DMS153 (cell line): ENCODE measurements around the gene MXD1.
"Not testable (repeated sequence)": the region's sequence is repeated elsewhere in the genome, so short reads cannot be mapped to it uniquely, and the experiment has no call there.

Experiments
- DNase-seq: peaks from one replicate; lab custom pipeline; 2025; lab: John Stamatoyannopoulos, UW

Gene MXD1

DNA sequence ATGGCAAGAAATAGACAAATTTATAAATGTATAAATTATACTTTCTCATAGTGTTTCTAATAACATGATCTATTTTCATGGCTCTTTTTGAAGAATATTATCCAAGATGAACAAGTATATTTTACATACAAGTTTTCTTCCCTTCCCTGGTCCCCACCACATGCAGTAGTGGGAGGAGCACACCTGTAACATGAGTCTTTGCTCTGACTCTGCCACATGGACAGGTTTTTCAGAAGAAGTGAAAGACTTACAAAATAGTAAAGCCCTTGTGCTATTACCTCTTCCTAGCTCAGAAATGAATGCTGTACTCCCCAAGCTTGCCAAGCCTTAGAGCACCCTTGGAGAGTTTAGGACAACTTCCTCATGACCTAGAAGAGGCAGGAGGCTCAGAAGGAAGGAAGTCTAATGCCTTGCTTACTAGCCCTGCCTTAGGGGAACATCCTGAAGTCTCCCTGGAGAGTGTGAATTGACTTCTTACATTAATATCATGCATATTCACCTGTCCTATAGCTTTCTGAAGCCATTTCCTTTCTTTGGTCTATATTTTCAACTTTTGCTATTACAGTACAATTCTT, 18.4 kb downstream of the MXD1 start:
- no peak for DNase-seq

DNA sequence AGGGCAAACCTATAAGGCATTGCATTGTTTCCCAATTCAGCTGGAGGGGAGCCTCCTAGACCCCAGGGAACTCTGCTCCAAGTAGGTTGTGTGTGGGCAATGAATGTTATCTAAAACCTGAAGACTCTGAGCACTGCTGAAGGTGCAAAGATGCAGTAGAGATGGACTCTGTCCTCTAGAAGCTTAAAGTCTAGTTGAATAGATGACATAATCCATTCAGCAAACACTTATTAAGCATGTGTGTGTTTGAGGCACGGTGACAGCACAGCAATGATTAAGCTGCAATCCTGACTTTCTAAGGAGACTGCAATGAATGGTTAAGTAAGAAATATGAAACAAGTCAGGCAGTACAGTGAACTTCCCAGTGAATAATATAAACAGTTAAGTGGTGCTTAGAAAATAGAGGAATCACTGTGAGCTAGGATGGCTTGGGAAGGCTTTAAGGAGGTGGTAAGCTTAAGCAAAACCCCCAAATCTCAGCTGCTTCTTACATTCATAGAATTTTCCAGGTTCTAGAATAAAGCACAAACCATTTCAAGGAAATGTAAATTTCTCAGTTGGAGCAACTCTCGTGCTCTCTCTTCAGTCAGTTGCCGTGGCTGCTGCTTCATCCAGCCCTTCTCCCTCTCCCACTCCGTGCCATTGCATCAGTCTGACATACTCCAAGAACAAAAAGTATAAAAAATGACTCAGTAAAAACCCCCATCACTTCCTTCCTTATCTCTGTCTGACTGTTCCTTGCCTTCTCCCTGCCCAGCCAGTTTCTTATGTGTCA, 19.1 kb downstream of the MXD1 start:
- no peak for DNase-seq

DNA sequence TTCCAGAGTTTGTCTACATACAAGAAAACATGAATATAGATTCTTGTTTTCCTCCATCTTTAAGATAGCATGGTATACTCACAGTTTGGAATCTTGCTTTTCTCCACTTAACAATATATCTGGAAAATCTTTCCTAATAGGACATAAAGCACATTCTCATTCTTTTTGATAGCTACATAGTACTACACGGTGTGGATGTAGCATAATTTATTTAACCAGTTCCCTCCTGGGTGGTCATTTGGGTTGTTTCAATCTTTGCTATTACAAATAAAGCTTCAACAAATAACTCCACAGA, 19.7 kb downstream of the MXD1 start:
- DNase-seq, result no peak

DNA sequence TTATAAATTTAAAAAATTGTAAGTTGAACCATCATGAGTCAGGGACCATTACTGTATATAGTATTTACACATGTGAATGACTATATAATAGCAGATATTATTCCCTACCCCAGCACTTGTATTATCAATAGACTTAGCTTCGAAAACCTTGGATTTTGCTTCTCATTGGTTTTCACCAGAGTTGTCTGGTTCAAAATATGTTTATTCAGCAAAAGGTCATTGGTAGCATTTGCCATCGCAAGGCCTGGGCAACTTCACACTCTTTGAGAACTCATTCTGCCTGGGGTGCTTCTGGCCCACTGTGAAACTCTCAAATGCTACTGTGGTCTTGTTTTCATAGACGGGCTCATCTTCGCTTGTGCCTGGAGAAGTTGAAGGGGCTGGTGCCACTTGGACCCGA, 20.1 kb downstream of the MXD1 start:
- no peak for DNase-seq

DNA sequence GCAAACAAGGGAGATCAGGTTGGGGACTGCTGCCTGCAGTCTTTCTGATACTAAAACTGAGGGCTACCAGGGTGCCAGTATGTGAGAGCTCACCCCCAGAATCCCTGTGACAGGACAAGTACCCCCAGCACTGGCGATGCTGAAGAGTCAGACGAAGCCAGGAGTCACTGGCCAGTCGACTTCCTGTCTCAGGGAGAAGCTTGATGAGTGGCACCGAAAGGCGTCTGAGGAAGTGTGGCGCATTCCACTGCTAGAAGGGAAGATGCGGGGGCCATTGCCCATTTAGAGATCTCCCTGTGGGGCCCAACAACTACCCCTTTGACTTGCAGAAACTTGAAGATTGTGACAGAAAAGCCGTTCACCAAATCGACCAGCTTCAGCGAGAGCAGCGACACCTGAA, 22.0 kb downstream of the MXD1 start:
- no peak for DNase-seq

DNA sequence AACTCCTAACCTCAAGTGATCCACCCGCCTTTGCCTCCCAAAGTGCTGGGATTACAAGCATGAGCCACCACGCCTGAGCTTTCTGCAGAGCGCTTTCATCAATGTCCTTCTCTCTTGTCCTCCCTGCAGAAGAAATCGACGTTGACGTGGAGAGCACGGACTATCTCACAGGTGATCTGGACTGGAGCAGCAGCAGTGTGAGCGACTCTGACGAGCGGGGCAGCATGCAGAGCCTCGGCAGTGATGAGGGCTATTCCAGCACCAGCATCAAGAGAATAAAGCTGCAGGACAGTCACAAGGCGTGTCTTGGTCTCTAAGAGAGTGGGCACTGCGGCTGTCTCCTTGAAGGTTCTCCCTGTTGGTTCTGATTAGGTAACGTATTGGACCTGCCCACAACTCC, 23.1 kb downstream of the MXD1 start:
- DNase-seq, result no peak

DNA sequence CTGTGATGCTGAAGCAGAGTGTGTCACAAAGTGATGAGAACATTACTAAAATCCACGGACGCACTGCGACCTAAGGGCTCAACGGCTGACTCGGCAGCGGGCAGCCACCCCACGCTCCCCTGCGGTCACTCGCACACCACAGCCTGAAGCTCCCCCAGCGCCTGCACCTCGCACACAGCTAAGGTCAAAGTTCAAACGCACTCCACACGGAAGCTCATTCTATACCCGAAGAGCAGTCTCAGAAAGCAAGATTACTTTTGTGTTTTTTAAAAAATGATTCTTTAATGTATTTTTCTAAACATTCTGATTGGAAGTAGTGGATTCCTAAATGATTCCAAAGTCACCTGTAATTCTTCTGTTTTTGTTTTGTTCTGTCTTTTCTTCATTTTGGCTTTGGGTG, 24.8 kb downstream of the MXD1 start:
- DNase-seq, result no peak

DNA sequence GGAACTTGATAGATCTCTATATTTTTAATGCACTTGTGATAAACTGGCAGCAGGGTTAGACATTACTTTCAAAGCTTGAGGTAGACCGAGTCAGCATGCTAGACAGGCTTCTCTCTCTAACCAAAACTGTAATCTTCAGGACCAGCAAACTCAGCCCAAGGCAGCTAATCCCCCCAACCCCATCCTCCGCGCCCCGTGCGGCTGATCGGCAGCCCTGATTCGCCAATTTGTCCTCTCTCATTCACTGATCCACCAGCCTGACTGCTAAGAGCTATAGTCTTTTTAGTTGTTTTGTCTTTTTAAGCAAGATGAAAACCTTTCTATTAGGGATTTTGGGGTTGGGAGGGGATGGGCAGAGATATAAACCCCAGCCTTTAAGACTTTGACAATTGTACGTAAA, 25.8 kb downstream of the MXD1 start:
- DNase-seq, result no peak

DNA sequence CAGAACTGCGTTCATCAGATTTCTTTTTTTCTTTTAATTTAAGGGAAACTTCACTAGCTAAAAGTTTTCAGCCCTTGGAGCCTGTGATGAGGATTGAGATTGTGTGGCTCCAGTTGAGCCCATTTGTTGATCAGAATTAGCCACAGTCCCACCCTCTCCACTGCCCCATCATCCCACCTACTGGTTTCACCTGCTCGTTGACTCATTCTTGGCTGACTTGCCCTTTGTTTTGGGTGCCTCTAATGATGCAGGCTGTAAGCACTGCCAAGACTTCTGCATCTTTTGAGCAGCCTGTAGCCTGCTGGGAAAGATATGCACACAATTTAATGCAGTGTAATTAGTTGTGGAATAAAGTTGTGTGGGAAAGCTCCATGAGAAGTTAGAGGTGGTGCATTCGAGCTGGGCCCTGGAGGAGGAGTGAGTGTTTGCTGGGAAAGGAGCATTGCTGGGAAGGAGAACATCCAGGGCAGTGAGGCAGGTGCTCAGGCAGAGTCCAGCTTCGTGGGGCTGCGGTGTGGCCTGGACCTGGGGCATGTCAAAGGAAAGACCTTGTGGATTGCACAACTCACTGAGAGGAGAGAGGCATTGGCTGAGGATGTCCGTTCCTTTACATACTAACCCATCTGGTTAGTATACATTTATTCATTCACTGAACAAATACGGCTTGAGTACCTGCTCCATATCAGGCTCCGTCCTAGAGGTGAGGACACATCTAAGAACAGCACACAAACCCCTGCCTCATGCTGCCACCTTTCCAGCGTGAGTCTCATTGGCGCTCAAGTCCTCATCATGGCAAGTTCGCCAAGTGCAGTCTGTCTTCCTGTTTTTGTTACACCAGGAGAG, 28.3 kb downstream of the MXD1 start:
- DNase-seq, result no peak

DNA sequence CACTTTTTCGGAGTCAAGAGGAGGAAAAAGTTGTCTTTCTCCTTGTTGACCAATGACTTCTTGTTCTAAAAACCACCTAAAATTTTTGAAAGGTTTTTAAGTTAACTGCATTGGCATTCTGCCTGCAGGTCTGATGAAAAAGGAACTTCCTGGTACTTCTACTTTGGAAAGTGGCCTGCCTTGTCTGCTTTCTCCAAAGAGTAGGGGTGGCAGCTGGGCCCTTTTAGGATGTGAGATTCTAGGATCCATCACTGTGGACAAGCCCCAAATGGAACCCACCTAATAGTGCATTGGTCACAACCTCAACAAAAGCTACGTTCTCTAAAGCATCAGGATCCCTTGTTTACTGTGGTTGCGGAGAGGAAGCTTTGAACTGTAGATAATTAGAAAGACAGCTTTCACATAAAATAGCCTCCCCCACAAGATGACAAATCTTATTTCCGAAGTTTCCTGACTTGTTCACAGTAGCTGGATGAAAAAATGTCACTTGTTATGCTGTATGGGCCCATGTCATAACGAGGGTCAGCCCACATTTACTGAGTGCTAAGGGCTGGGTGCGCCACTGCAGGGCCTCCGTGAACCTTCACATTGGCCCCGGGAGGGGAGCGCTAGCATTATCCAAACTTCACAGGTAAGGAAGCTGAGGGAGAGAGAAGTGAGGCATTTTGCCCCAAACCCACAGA, 29.1 kb downstream of the MXD1 start:
- no peak for DNase-seq

DNA sequence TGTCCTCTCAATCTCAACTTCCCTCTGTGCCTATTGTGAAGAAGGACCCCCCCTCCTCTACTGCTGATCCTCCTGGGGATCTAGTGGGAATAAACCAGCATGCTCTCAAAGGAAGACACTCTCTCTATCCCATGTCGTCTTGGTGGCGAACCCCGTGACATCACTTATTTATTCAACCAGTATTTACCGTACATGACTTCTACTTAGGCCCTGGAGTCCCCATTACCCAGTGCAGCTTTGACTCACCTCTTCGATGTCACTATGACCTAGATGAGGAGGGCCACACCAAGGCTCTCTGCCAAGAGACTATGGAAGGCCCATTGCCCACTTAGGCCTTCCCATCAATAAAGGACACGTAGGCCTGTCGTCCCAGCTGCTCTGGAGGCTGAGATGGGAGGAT, 29.8 kb downstream of the MXD1 start:
- no peak for DNase-seq

DNA sequence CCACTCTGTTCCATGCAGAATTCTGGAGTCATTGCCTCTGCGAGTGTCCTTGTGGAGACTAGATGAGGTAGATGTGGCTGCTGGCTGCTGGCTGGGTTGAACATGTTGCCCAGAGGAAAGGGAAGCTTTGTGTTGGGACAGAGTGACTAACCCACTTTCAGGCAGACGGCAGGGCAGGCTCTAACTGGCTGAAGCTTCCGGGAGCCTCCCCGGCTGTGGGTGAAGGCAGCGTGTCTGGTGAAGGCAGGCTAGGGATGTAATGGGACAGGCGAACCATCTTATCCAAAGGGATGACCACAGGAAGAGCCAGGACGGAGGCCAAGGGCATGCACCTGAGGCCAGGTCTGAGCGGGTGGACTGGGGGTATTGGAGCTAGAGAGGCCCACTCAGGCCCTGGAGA, 30.5 kb downstream of the MXD1 start:
- DNase-seq, result no peak

DNA sequence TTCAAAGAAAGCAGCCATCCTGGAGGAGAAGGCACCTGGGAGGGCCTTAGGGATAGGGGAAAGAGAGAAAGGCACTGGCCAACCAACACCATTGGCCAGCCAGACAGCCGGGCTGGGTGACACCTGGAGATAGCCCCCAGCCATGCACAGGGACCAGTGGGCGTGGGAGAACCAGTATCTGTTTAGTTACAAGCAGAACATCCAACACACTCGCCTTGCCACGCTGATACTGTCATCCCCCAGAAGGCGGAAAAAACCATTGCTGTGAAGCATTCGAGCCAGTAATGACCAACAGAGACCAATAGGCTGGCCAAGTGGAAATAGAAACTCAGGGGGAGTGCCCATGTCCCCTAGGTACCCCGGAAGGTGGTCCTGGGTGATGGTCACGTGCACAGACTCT, 31.0 kb downstream of the MXD1 start:
- no peak for DNase-seq

DNA sequence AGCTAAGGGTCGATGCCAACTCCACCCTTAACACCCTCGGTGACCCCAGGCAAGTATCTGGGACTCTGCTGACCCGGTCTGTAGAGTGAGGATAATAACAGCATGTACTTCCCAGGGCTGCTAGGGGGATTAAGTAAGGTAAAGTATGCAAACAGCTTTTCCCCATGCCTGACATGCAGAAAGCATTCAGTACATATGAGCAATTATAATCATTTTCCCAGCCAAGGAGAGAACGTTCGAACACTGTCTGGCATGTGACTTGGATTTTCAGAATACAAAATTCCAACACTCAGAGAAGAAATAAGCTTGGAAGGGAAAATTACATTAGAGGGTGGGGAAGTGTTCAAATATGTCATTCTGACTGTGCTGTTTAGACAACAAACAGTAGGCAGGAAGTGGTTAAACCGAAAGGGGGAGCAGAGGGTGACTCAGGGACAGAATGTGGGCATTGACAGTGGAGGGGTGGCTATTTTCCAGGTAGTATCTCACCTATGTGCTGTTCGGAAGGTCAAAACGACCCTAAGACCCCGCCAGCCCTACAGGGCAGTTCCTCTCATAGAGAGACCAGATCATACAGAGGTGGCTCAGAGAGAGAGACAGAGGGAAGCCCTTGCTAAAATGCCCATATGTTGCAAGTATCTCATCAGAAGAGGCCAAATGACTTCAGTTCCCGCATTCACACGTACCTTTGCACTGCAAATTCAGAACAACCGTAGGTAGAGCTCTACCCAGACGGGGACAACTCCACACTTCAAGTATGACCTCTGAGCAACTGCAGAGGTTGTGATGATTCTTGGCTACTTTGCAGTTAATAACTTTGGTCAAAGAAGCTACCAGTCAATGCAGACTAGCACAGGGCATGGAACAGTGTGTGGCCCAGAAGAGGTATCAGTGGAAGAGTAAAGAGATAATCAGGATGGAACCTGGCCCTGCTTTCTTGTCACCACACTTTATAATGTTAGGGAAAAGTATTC, 31.7 kb downstream of the MXD1 start:
- DNase-seq, result no peak

DNA sequence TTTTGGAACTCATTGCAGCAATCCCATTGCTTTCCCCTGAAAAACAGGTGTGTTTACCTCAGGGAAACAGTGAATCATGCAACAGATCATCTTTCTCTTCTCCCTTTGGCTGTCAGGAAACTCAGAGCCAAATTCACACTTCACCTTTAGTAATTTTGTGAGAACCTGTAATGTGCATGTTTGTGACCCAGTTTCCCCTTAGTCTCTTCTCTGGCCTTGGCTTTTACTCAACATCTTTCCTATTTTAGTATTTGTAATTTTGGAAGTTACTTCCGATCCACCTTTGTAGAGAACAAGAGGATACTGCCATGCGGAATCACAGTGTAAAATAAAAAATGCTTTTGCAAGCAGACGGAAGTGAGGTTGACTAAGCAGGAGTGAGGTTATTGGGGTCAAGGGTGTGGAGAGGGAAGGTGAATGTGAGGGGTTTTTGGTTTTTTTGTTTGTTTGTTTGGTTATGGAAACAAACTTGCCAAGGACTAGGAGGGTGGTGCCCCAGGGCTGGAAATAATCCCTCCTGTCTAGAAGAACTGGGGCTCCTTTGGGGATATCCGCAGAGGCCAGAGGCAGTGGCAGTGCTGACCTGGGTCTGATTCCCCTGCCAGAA, 32.5 kb downstream of the MXD1 start:
- no peak for DNase-seq

DNA sequence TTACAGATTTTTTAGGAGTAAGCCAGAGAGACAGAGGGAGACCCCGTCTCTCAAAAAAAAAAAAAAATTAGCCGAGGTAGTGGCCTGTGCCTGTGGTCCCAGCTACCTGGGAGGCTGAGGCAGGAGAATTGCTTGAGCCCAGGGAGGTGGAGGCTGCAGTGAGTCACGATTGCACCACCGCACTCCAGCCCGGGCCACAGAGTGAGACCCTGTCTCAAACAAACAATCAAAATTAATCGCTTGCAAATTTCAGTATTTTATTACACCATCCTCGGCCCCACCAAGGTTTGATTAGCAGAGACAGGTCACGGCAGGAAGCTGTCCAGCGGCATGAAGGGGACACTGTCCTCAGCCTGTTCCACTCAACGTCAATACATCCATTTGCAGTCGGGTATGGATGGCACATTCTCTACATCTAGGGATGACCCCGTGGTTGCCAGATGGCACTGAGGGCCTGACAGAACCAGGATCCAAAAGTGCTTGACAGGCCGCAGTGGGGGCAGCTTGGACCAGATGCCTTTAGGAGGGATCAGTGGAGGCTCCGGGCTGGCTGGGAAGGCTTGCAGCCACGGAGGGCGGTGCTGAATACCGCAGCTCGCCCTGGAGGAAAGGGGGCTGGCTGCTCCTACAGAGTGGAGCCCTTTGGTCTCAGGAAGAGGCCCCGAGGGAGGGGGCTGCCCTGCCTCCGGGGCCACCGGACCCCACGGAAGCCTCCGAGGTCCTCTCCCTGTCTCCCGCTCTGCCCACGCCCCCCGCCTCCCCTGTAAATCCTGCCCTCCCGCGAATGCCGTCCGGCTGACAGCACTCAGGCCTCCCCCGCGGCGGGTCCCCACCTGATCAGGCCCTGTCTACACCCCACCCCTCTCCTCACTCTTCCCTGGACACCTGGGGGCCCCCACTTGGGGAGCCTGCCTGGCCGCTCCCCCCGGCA, 33.4 kb downstream of the MXD1 start:
- DNase-seq, result no peak

DNA sequence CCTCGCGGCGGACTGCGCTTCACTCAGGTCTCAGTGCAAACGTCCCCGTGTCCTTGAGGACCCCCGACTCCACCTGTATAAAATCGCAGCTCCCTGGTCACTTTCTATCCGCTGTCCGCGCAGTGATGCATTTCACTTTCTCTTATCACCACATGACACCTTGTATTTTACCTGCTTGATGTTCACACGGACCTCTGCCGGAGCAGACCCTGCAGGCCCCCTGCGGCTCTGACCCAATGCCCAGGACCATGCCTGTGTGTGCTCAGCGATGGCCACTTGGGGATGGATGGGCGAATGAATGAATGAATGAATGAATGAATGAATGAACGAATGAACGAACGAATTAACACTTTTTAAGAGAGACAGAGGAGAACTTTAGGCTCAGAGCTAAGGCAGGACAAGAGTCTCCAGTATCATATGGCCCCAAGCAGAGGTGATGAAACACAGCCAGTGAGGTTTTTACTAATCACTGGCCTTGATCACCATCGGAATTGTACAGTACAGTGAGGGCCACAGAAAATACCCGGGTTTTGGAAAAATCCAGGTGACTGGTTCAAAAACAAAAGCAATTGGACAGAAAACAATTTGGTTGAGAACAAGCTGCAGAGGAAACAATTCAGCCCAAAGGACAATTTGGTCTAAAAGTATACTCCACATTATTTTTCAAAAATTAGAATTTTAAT, 34.2 kb downstream of the MXD1 start:
- DNase-seq, result no peak

DNA sequence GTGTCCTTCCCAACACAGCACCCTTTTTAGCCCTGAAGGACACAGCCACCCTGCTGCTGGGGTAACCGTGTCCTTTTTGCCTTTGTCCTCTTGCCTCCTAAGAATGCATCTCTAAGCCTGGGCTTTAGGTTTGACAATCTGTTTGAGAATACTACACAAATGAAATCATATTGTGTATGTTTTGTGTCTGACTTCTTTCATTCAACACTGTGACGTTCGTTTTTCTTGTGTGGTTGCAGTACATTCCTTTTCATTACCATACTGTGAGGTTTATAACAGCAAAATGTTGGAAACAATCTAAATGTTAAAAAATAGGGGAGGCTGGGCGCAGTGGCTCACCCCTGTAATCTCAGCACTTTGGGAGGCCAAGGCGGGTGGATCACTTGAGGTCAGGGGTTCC, 35.3 kb downstream of the MXD1 start:
- no peak for DNase-seq

DNA sequence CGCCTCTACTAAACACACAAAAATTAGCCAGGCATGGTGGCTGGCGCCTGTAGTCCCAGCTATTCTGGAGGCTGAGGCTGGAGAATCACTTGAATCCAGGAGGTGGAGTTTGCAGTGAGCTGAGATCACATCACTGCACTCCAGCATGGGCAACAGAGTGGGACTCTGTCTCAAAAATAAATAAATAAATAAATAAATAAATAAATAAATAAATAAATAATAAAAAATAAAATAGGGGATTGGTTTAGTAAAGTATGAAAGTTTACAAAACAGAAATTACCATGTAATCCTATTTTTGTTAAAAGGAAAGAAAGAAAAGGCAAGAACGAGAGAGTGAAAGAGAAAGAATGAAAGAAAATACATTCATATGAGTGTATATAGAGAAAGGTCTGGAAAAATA, 35.8 kb downstream of the MXD1 start:
- DNase-seq, result not testable (repeated sequence)
